OCI-LY1 (cell line): Measurements from ENCODE around the gene CEP290.

Source experiments
- CTCF ChIP-seq: fragments of 200-600 bp; sonication (generic), shearing (Covaris generic); IDR thresholded peaks from 2 replicates; pipeline ENCODE4 v1.5.1; 2017; ENCODE audit warnings: mild to moderate bottlenecking, antibody characterized with exemption, low read length, moderate library complexity, mixed read lengths
- EZH2 ChIP-seq: fragments of 200-600 bp; sonication (generic), shearing (Covaris generic); IDR thresholded peaks from 2 replicates; pipeline ENCODE4 v1.8.0; 2017; ENCODE audit warnings: borderline replicate concordance, mixed run types, mild to moderate bottlenecking, antibody characterized with exemption, low read length, moderate library complexity, mixed read lengths

- no peak for TF ChIP-seq EZH2
- TF ChIP-seq CTCF, result no peak
Observed at GRCh38 chr12:88156075-88156654, 14.3 kb upstream of the CEP290 start.
